ENCODE results near the gene TEDC2.

DNA sequence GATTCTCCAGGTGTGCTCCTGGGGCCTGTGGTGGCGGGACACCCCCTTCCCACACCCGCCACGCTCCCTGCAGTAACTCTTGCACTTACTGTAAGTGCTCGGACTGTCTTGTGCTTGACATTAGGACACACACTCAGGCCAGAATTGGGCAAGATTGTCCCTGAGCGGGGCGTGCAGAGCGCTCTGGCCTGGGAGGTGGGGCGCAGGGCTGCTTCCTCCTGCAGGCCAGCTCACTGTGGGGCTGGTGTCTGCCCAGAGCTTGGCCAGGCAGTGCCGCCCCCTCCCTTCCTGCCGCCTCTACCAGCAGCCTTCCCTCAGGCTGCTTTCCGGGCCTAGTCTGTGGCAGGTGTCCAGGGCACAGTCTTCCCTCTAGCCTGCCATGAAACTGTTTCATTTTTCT is 47.8 kb downstream of the TEDC2 start:
- no peak for TF ChIP-seq CTCF (IDR thresholded peaks at IDR 0.05)
- TF ChIP-seq POLR2A (IDR thresholded peaks at IDR 0.05): no peak

All from uterus (tissue), 2 donors.